HCT116 (cell line): ENCODE results near the gene SGIP1. TPM values are rescaled to one million over a fixed set of nuclear protein-coding genes. Genes with fewer than 3 reads are reported as not detected.

Source experiments
- ATAC-seq: fragments of 200-7000 bp; cut with Tn5 transposase; 2 replicates; pipeline ENCODE4 v1.9.1; 2020; ENCODE audit warnings: mild to moderate bottlenecking, moderate library complexity
- BruUV-seq: library from RNA; stranded (reverse); fragments of 400-500 nt; replicated peaks from 2 replicates; lab custom pipeline; 2021; lab: Mats Ljungman, UMichigan
- CTCF ChIA-PET: fragments of 300-600 bp; sonication (Branson Sonifier 250); formaldehyde crosslinking; loops from one replicate; lab custom pipeline; 2021; ENCODE audit warnings: antibody characterized with exemption; lab: Charles Lee
- POLR2A ChIA-PET: fragments of 300-600, 350-600 bp; sonication (Branson Sonifier 250); formaldehyde crosslinking; loops from one replicate; lab custom pipeline; 2021; ENCODE audit warnings: antibody characterized with exemption; lab: Charles Lee
- RAD21 ChIA-PET, 2 experiments: fragments of 300-600 bp; sonication (Branson Sonifier 250); formaldehyde crosslinking; loops; one replicate each; lab custom pipeline; 2023; ENCODE audit warnings: low total read pairs in 2 of 2; ENCODE audit not compliant: uncharacterized antibody in 2 of 2, unreplicated experiment in 2 of 2, low non-redundant PET in 1 of 2; lab: Charles Lee
- DNase-seq: peaks from one replicate; pipeline ENCODE4 v3.0.0-alpha.2; 2010; ENCODE audit warnings: low read depth, low spot score
- H2AFZ ChIP-seq: fragments of 200-600 bp; shearing (Covaris generic), sonication (generic); 2 replicates; pipeline ENCODE4 v1.6.1; 2017; ENCODE audit warnings: low read depth, mixed run types, mixed read lengths, antibody characterized with exemption, low read length; ENCODE audit not compliant: poor library complexity, severe bottlenecking
- H3K27ac ChIP-seq: 2 replicates; pipeline ENCODE4 v1.5.1; 2012; ENCODE audit warnings: low read depth, low read length
- H3K27me3 ChIP-seq: fragments of 200-600 bp; sonication (generic); 2 replicates; pipeline ENCODE4 v1.6.1; 2016; ENCODE audit warnings: mixed run types, low read length, mixed read lengths; ENCODE audit not compliant: insufficient read depth
- H3K36me3 ChIP-seq, 2 experiments: fragments of 200-500 bp in 1 of 2; fragments of 200-600 bp in 1 of 2; sonication (Bioruptor generic) in 1 of 2; sonication (generic) in 1 of 2; 2 replicates each; pipeline versions ENCODE4 v1.5.1 to v1.6.1; 2014 to 2016; ENCODE audit warnings: low read length in 2 of 2, inconsistent platforms in 1 of 2, mixed read lengths in 1 of 2, mixed run types in 1 of 2; ENCODE audit not compliant: insufficient read depth in 2 of 2, control insufficient read depth in 1 of 2
- H3K4me1 ChIP-seq, 2 experiments: fragments of 200-600 bp in 1 of 2; sonication (generic) in 1 of 2; 2 replicates each; pipeline versions ENCODE4 v1.5.1 to v1.6.1; 2012 to 2017; ENCODE audit warnings: low read length in 2 of 2, inconsistent platforms in 1 of 2, mild to moderate bottlenecking in 1 of 2, mixed read lengths in 1 of 2, mixed run types in 1 of 2, moderate library complexity in 1 of 2; ENCODE audit not compliant: insufficient read depth in 2 of 2, control insufficient read depth in 1 of 2
- H3K4me2 ChIP-seq: fragments of 200-600 bp; sonication (generic); 2 replicates; pipeline ENCODE4 v1.6.1; 2017; ENCODE audit warnings: mixed run types, low read length, mixed read lengths
- H3K4me3 ChIP-seq, 2 experiments: fragments of 200-600 bp in 1 of 2; sonication (generic) in 1 of 2; replicated peaks in 1 of 2; 2 replicates each; pipeline ENCODE4 v1.5.1; 2011 to 2016; ENCODE audit warnings: low read length in 2 of 2, control low read depth in 1 of 2, low read depth in 1 of 2, mild to moderate bottlenecking in 1 of 2, mixed read lengths in 1 of 2, mixed run types in 1 of 2
- H3K79me2 ChIP-seq: fragments of 200-600 bp; sonication (generic); 2 replicates; pipeline ENCODE4 v1.6.1; 2017; ENCODE audit warnings: mild to moderate bottlenecking, mixed run types, low read length, moderate library complexity, mixed read lengths; ENCODE audit not compliant: insufficient read depth
- H3K9ac ChIP-seq: fragments of 200-600 bp; sonication (generic); 2 replicates; pipeline ENCODE4 v1.6.1; 2016; ENCODE audit warnings: low read length, mixed read lengths
- H3K9me2 ChIP-seq: fragments of 200-600 bp; sonication (generic), shearing (Covaris generic); 2 replicates; pipeline ENCODE4 v1.6.1; 2017; ENCODE audit warnings: mixed run types, mild to moderate bottlenecking, moderate library complexity; ENCODE audit not compliant: insufficient read depth
- H3K9me3 ChIP-seq, 2 experiments: fragments of 200-500 bp in 1 of 2; fragments of 200-600 bp in 1 of 2; sonication (Bioruptor generic) in 1 of 2; sonication (generic) in 1 of 2; 2 replicates each; pipeline ENCODE4 v1.6.1; 2014 to 2017; ENCODE audit warnings: low read length in 2 of 2, mixed read lengths in 2 of 2, inconsistent platforms in 1 of 2, low read depth in 1 of 2, mild to moderate bottlenecking in 1 of 2, mixed run types in 1 of 2, moderate library complexity in 1 of 2; ENCODE audit not compliant: control insufficient read depth in 1 of 2, insufficient read depth in 1 of 2
- H4K20me1 ChIP-seq: fragments of 200-600 bp; sonication (generic), shearing (Covaris generic); 2 replicates; pipeline ENCODE4 v1.6.1; 2017; ENCODE audit warnings: mixed run types, mild to moderate bottlenecking, moderate library complexity; ENCODE audit not compliant: insufficient read depth
- CBX3 ChIP-seq: IDR thresholded peaks from 2 replicates; pipeline ENCODE4 v1.6.1; 2012; ENCODE audit warnings: low read depth
- CEBPB ChIP-seq: IDR thresholded peaks from 2 replicates; pipeline ENCODE4 v1.6.1; 2012; ENCODE audit warnings: low read depth
- CTCF ChIP-seq, 3 experiments: fragments of 200-600 bp in 1 of 3; sonication (generic) in 1 of 3; IDR thresholded peaks in 2 of 3; conservative IDR thresholded peaks in 1 of 3; 2 replicates each; pipeline ENCODE4 v1.5.1; 2012 to 2017; ENCODE audit warnings: low read depth in 2 of 3, low read length in 2 of 3, antibody characterized with exemption in 1 of 3, borderline replicate concordance in 1 of 3, control low read depth in 1 of 3, mild to moderate bottlenecking in 1 of 3, mixed read lengths in 1 of 3, mixed run types in 1 of 3, moderate library complexity in 1 of 3; ENCODE audit not compliant: insufficient read depth in 1 of 3
- EGR1 ChIP-seq: IDR thresholded peaks from 2 replicates; pipeline ENCODE4 v1.6.1; 2012; ENCODE audit warnings: low read depth
- ELF1 ChIP-seq: IDR thresholded peaks from 2 replicates; pipeline ENCODE4 v1.6.1; 2012; ENCODE audit warnings: low read depth, borderline replicate concordance
- EZH2 ChIP-seq: fragments of 200-600 bp; sonication (generic); IDR thresholded peaks from 2 replicates; pipeline ENCODE4 v1.6.1; 2017; ENCODE audit warnings: antibody characterized with exemption, mixed run types
- EZH2phosphoT487 ChIP-seq: fragments of 200-600 bp; IDR thresholded peaks from 2 replicates; pipeline ENCODE4 v1.6.1; 2018; ENCODE audit warnings: antibody characterized with exemption, borderline replicate concordance
- FOSL1 ChIP-seq: IDR thresholded peaks from 2 replicates; pipeline ENCODE4 v1.6.1; 2012; ENCODE audit warnings: low read depth
- JUND ChIP-seq: IDR thresholded peaks from 2 replicates; pipeline ENCODE4 v1.6.1; 2012
- RAD21 ChIP-seq: IDR thresholded peaks from 2 replicates; pipeline ENCODE4 v1.6.1; 2012; ENCODE audit warnings: low read depth, mild to moderate bottlenecking
- SRF ChIP-seq: IDR thresholded peaks from 2 replicates; pipeline ENCODE4 v1.6.1; 2012; ENCODE audit warnings: low read depth
- YY1 ChIP-seq: IDR thresholded peaks from 2 replicates; pipeline ENCODE4 v1.6.1; 2011; ENCODE audit warnings: low read length, low read depth, moderate library complexity, mild to moderate bottlenecking; ENCODE audit not compliant: insufficient replicate concordance; ENCODE audit errors: extremely low read depth
- ZFX ChIP-seq: fragments of 450-650 bp; IDR thresholded peaks from 2 replicates; pipeline ENCODE4 v1.6.1; 2017
- ZNF274 ChIP-seq: fragments of 200-500 bp; sonication (Bioruptor generic); IDR thresholded peaks from 2 replicates; pipeline ENCODE4 v1.6.1; 2014; ENCODE audit warnings: mild to moderate bottlenecking, low read depth, low read length, inconsistent platforms
- intact Hi-C: fragments of 100-400 bp; cut with micrococcal nuclease; formaldehyde crosslinking; loops from 2 replicates; pipeline ENCODE4 v1.10.0; 2022
- total RNA-seq: library from RNA; stranded (reverse); gene quantifications from one replicate; pipeline ENCODE4 v1.2.1, GENCODE V29; 2021; ENCODE audit not compliant: unreplicated experiment
- TF ChIP-seq, protein P1 (sequence below): IDR thresholded peaks from 2 replicates; pipeline ENCODE4 v1.6.1; 2012
- TF ChIP-seq, protein P2 (sequence below): IDR thresholded peaks from 2 replicates; pipeline ENCODE4 v1.6.1; 2011; ENCODE audit warnings: mild to moderate bottlenecking, low read length, moderate library complexity; ENCODE audit not compliant: insufficient replicate concordance; ENCODE audit errors: extremely low read depth

Gene SGIP1
- total RNA-seq, 1 experiment from 2014 or later, result 0.15 TPM

- TF ChIP-seq CTCF (IDR thresholded peaks at IDR 0.05 in 2 of 3, conservative IDR thresholded peaks at IDR 0.05 in 1 of 3; ENCODE audit: borderline replicate concordance in 1 of 3, insufficient read depth in 1 of 3, low read depth in 2 of 3, low read length in 2 of 3) (no peak), CBX3 (no peak), ZNF274 (no peak), EGR1 (no peak), SRF (no peak), YY1 (no peak)
Observed at GRCh38 chr1:66527686-66528085, 6.3 kb upstream of the SGIP1 start (continued).

DNA sequence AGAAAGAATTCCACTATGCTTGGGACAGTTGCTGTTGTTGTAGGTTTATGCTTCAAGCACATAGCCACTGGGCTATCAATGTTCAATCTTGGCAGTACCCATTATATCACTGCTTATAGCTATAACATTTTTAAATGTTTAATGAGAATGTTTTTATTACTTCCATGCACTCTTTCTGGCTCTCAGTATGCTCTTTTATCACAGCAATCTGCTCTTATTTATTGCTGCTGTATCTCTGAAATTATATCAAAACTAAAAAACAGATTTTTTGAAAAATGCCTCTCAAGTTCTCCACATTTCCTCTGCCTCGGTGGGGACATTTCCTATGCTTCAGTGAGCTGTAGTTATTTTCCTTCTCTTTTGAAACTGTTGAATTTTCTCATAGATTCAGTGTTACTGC is 5.4 kb upstream of the SGIP1 start:
- Histone ChIP-seq H3K9ac (no peak overlapping the region), H2AFZ (no peak overlapping the region), H3K27me3 (no peaks in the 10 kb centered on the region), H3K36me3 (no peaks in the 10 kb centered on the region), H3K9me2 (no peaks in the 10 kb centered on the region), H3K4me1 (peaks cover 0 to 23% of the 10 kb centered on the region in 2 experiments; a peak in 2 of 4 replicates), H3K27ac (no peak overlapping the region), H3K9me3 (no peaks in the 10 kb centered on the region), H3K4me2 (no peak overlapping the region), H3K79me2 (no peaks in the 10 kb centered on the region), H4K20me1 (no peaks in the 10 kb centered on the region), H3K4me3 (no peak overlapping the region)
- ATAC-seq (no peak), DNase-seq (no peak)
- intact Hi-C loops, result no loop called here
- no TSS peak for BruUV-seq
- ChIA-PET POLR2A (no interaction called here), CTCF (interaction anchor here (1.0 kb wide), 1 partner anchor 25 kb away, joined by 3 read pairs; no protein-coding TSS in a partner anchor), RAD21 (no interaction called here)
- no peak for TF ChIP-seq RAD21
- TF ChIP-seq, protein P1, sequence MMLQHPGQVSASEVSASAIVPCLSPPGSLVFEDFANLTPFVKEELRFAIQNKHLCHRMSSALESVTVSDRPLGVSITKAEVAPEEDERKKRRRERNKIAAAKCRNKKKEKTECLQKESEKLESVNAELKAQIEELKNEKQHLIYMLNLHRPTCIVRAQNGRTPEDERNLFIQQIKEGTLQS, result no peak
- TF ChIP-seq FOSL1, result no peak
- no peak for TF ChIP-seq SRF
- TF ChIP-seq JUND, result no peak
- TF ChIP-seq EZH2, result no peak
- TF ChIP-seq, protein P2, sequence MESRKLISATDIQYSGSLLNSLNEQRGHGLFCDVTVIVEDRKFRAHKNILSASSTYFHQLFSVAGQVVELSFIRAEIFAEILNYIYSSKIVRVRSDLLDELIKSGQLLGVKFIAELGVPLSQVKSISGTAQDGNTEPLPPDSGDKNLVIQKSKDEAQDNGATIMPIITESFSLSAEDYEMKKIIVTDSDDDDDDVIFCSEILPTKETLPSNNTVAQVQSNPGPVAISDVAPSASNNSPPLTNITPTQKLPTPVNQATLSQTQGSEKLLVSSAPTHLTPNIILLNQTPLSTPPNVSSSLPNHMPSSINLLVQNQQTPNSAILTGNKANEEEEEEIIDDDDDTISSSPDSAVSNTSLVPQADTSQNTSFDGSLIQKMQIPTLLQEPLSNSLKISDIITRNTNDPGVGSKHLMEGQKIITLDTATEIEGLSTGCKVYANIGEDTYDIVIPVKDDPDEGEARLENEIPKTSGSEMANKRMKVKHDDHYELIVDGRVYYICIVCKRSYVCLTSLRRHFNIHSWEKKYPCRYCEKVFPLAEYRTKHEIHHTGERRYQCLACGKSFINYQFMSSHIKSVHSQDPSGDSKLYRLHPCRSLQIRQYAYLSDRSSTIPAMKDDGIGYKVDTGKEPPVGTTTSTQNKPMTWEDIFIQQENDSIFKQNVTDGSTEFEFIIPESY, result no peak
- TF ChIP-seq ZFX, result no peak
- no peak for TF ChIP-seq EZH2phosphoT487
- no peak for TF ChIP-seq CEBPB
- TF ChIP-seq YY1, result no peak
- TF ChIP-seq ZNF274, result no peak
- TF ChIP-seq ELF1, result no peak
